Fibroblast of lung (primary cell): ENCODE data around the gene CHI3L1. TPM values are rescaled to one million over a fixed set of nuclear protein-coding genes. Genes with fewer than 3 reads are reported as not detected.

ENCODE experiments used
- DNase-seq, 2 donors: peaks; one replicate each; pipeline versions ENCODE4 v3.0.0 to v3.0.0-alpha.2; 2010; ENCODE audit warnings: low read depth in 2 of 2
- H2AFZ ChIP-seq: 2 replicates; pipeline ENCODE4 v1.5.1; 2012; ENCODE audit warnings: low read length, control low read depth, inconsistent platforms
- H3K27ac ChIP-seq: 2 replicates; pipeline ENCODE4 v1.5.1; 2011; ENCODE audit warnings: low read length, control low read depth; ENCODE audit not compliant: insufficient read depth
- H3K27me3 ChIP-seq: 2 replicates; pipeline ENCODE4 v1.5.1; 2011; ENCODE audit warnings: mild to moderate bottlenecking, low read length; ENCODE audit not compliant: control insufficient read depth, insufficient read depth
- H3K36me3 ChIP-seq: 2 replicates; pipeline ENCODE4 v1.5.1; 2011; ENCODE audit warnings: low read length; ENCODE audit not compliant: control insufficient read depth, insufficient read depth
- H3K4me1 ChIP-seq: 2 replicates; pipeline ENCODE4 v1.5.1; 2011; ENCODE audit warnings: low read length; ENCODE audit not compliant: control insufficient read depth, insufficient read depth; ENCODE audit errors: extremely low read depth
- H3K4me2 ChIP-seq: 2 replicates; pipeline ENCODE4 v1.5.1; 2011; ENCODE audit warnings: low read length, control low read depth; ENCODE audit not compliant: insufficient read depth; ENCODE audit errors: extremely low read depth
- H3K4me3 ChIP-seq, 4 experiments: fragments of 200-600 bp in 1 of 4; sonication (generic) in 1 of 4; replicated peaks in 1 of 4; 2 replicates each; pipeline ENCODE4 v1.5.1; 2011 to 2016; ENCODE audit warnings: low read length in 4 of 4, low read depth in 3 of 4, mild to moderate bottlenecking in 3 of 4, control low read depth in 2 of 4, inconsistent platforms in 1 of 4, mixed read lengths in 1 of 4; ENCODE audit not compliant: insufficient read depth in 1 of 4; ENCODE audit errors: control extremely low read depth in 1 of 4
- H3K79me2 ChIP-seq: 2 replicates; pipeline ENCODE4 v1.5.1; 2012; ENCODE audit warnings: mild to moderate bottlenecking, low read length, inconsistent platforms; ENCODE audit not compliant: control insufficient read depth, insufficient read depth
- H3K9ac ChIP-seq: 2 replicates; pipeline ENCODE4 v1.5.1; 2011; ENCODE audit warnings: mild to moderate bottlenecking, low read length, control low read depth; ENCODE audit not compliant: insufficient read depth
- H3K9me3 ChIP-seq: 2 replicates; pipeline ENCODE4 v1.5.1; 2012; ENCODE audit warnings: low read depth, low read length; ENCODE audit not compliant: control insufficient read depth, insufficient read depth
- H4K20me1 ChIP-seq: 2 replicates; pipeline ENCODE4 v1.5.1; 2011; ENCODE audit warnings: low read length; ENCODE audit not compliant: control insufficient read depth, insufficient read depth; ENCODE audit errors: extremely low read depth
- EZH2 ChIP-seq: IDR thresholded peaks from 2 replicates; pipeline ENCODE4 v1.5.1; 2012; ENCODE audit warnings: low read length, control low read depth, mild to moderate bottlenecking; ENCODE audit errors: missing control alignments
- polyA plus RNA-seq, 2 donors: library from polyadenylated mRNA; depleted of rRNA in 1 of 2; stranded (reverse) in 1 of 2; unstranded in 1 of 2; fragments of >200 nt; gene quantifications; 2 replicates each; pipeline ENCODE4 v1.2.1, GENCODE V29; 2011 to 2012; ENCODE audit warnings: missing spikeins in 1 of 2
- total RNA-seq: library from RNA; depleted of rRNA; stranded (reverse); fragments of >200 nt; gene quantifications from 2 replicates; pipeline ENCODE4 v1.2.1, GENCODE V29; 2014
- TF ChIP-seq, protein P1 (sequence below), 2 donors: IDR thresholded peaks in 1 of 2; conservative IDR thresholded peaks in 1 of 2; 1 replicate in 1 of 2; 2 replicates in 1 of 2; pipeline ENCODE4 v1.5.1; 2011 to 2012; ENCODE audit warnings: low read length in 2 of 2, control low read depth in 1 of 2, inconsistent platforms in 1 of 2, low read depth in 1 of 2, mild to moderate bottlenecking in 1 of 2

Gene CHI3L1
- total and polyA plus RNA-seq, 2 donors (not counting 1 experiment from before 2014, with no cell fraction given), result 3.0 to 42.8 TPM

DNA sequence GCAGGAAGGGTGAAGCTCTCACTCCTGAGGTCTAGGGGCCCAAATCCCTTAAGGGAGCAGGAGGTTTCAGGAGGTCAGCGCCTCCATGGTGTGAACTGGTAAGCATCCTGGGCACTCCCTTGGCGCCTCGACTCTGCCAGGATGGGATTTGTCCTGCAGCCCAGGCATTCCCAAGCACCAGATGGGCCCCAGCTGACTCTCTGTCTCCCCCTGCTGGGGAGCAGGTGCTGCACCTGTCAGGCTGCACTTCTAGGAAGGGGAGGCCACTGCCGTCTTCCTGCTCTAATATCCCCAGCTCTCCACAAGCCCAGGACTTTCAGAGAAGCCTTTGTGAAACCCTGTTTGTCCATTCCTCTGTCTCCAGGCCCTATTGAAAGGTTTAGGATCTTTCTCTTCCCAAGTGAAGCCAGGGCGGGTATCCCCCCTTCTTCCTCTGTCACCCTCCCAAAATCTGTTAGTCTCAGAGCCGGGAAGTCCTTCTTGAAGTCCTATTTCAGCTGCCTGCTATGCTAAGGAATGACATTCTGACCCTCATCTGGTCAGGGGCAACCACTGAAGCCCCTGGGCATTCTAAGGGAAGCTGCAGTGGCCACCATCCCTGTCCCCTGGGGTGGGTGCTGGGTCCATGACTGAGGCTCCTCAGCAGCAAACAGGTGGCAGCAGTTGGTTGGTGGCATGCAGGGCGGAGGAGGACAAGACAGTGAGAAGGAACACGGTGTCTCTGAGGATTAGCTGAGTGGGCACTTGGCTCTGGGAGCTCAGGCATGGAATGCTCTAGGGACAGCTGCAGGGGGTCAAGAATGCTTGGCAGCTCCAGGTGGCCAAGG lies 14.1 kb downstream of the CHI3L1 start:
- Histone ChIP-seq H3K4me1 (peaks cover 17% of the 10 kb centered on the region), H3K9ac (no peak overlapping the region), H3K27me3 (no peaks in the 10 kb centered on the region), H3K9me3 (no peaks in the 10 kb centered on the region), H3K27ac (no peak overlapping the region), H3K36me3 (no peaks in the 10 kb centered on the region), H4K20me1 (no peaks in the 10 kb centered on the region), H2AFZ (no peak overlapping the region), H3K79me2 (no peaks in the 10 kb centered on the region), H3K4me2 (no peak overlapping the region), H3K4me3 (no peak overlapping the region)
- no peak for TF ChIP-seq EZH2
- TF ChIP-seq, protein P1, sequence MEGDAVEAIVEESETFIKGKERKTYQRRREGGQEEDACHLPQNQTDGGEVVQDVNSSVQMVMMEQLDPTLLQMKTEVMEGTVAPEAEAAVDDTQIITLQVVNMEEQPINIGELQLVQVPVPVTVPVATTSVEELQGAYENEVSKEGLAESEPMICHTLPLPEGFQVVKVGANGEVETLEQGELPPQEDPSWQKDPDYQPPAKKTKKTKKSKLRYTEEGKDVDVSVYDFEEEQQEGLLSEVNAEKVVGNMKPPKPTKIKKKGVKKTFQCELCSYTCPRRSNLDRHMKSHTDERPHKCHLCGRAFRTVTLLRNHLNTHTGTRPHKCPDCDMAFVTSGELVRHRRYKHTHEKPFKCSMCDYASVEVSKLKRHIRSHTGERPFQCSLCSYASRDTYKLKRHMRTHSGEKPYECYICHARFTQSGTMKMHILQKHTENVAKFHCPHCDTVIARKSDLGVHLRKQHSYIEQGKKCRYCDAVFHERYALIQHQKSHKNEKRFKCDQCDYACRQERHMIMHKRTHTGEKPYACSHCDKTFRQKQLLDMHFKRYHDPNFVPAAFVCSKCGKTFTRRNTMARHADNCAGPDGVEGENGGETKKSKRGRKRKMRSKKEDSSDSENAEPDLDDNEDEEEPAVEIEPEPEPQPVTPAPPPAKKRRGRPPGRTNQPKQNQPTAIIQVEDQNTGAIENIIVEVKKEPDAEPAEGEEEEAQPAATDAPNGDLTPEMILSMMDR (conservative IDR thresholded peaks at IDR 0.05 in 1 of 2, IDR thresholded peaks at IDR 0.05 in 1 of 2; ENCODE audit: low read depth in 1 of 2, low read length in 2 of 2), result peak; percentile 57 to 77
- peak; percentile 28 to 30 for DNase-seq

DNA sequence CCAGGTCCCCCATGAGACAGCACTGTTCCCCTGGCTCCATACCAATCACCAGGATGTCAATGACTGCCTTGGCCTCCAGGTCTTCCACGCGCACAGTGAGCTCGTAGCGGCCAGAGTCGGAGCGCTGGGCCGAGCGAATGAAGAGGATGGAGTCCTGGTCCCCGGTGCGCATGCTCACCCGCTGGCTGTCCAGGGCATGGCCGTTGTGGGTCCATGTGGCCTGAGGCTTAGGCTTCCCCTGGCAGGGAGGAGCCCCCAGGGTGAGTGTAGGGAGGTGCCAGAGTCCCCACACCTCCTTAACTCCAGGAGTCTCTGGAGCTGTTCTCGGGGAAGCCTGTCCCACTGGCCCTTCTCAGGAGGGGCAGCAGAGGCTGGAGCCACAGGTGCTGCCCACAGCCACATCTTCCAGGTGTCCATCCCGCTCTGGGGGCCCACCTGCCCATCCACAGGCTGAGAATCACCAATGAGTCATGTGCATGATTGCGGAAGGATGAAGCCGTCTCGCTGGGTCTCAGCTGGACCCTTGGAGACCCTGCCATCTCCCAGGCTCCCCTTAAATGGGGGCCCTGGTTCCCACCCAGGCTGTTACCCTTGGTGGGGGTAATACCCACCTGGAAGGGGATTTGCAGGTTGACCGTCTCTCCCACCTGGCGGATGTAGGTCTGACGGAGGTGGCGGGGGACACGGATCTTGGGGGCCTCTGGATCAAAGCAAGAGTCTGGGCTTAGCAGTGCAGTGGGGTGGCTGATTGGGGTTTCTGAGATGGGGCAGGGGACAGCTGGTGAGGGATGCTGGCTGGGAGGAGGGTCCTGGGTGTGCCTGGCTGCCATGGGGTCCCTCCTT lies 14.9 kb downstream of the CHI3L1 start:
- Histone ChIP-seq H3K79me2 (no peaks in the 10 kb centered on the region), H3K4me1 (peaks cover 10% of the 10 kb centered on the region), H3K27ac (no peak overlapping the region), H4K20me1 (no peaks in the 10 kb centered on the region), H3K36me3 (no peaks in the 10 kb centered on the region), H3K27me3 (no peaks in the 10 kb centered on the region), H3K4me3 (no peak overlapping the region), H3K4me2 (no peak overlapping the region), H3K9me3 (no peaks in the 10 kb centered on the region), H3K9ac (no peak overlapping the region), H2AFZ (no peak overlapping the region)
- no peak for TF ChIP-seq EZH2
- TF ChIP-seq, protein P1 (conservative IDR thresholded peaks at IDR 0.05 in 1 of 2, IDR thresholded peaks at IDR 0.05 in 1 of 2; ENCODE audit: low read depth in 1 of 2, low read length in 2 of 2), result no peak
- DNase-seq, result no peak

DNA sequence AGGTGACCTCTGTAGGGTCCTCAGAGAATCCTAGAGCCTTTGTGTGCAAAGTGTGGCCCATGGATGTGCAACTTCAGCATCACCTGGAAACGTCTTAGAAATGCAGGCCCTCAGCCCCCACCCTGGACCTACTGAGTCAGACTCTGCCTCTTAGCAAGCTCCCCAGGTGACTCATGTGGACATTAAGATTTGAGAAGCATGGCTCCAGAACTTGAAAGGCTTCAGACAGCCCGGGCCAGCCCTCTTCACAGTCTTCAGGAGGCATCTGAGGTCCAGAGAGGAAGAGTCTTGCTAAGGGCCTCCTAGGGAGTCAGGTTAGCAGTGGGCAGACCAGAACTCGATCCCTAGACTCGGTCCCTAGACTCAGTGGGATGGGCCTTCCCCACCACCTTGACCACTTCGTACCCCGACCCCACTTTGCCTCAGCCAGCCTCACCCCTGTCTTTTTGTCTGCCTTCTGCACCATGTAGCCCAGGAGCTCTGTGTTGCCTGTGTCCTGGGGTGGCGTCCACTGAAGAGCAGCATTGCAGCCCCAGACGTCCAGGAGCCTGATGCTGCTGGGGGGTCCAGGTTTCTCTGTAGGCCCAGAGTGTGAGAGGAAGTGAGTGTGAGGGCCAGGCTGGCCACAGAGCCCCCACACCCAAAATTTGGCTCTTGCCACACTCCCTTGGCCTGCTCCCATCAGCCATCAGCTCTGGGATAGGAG lies 15.7 kb downstream of the CHI3L1 start:
- Histone ChIP-seq H3K4me1 (peaks cover 3% of the 10 kb centered on the region), H3K4me3 (no peak overlapping the region), H3K27ac (no peak overlapping the region), H3K4me2 (no peak overlapping the region), H3K27me3 (no peaks in the 10 kb centered on the region), H3K79me2 (no peaks in the 10 kb centered on the region), H2AFZ (no peak overlapping the region), H3K36me3 (no peaks in the 10 kb centered on the region), H3K9me3 (no peaks in the 10 kb centered on the region), H4K20me1 (no peaks in the 10 kb centered on the region), H3K9ac (no peak overlapping the region)
- TF ChIP-seq EZH2, result no peak
- TF ChIP-seq, protein P1 (conservative IDR thresholded peaks at IDR 0.05 in 1 of 2, IDR thresholded peaks at IDR 0.05 in 1 of 2; ENCODE audit: low read depth in 1 of 2, low read length in 2 of 2), result no peak
- DNase-seq, result peak in 1 of 2 donors; percentile 36
